Aorta (tissue), 5 donors: ENCODE measurements around the gene ADCY10. TPM values are rescaled to one million over a fixed set of nuclear protein-coding genes. Genes with fewer than 3 reads are reported as not detected.
"Not testable (repeated sequence)": the region's sequence is repeated elsewhere in the genome, so short reads cannot be mapped to it uniquely, and the experiment has no call there.

Source experiments
- ATAC-seq: fragments of 200-7000 bp; cut with Tn5 transposase; one replicate; pipeline ENCODE4 v1.9.1; 2022; ENCODE audit warnings: moderate library complexity; ENCODE audit not compliant: low FRiP score
- DNase-seq, 2 donors: peaks; one replicate each; pipeline ENCODE4 v3.0.0-alpha.2; 2020
- H3K27ac ChIP-seq, 2 donors: one replicate each; pipeline ENCODE4 v1.5.1; 2013; ENCODE audit warnings: low read length in 2 of 2, mild to moderate bottlenecking in 2 of 2, moderate library complexity in 2 of 2, control low read depth in 1 of 2, inconsistent platforms in 1 of 2, low read depth in 1 of 2
- H3K27me3 ChIP-seq, 2 donors: one replicate each; pipeline ENCODE4 v1.6.1; 2013; ENCODE audit warnings: control low read depth in 1 of 2, low read length in 1 of 2, mild to moderate bottlenecking in 1 of 2, moderate library complexity in 1 of 2; ENCODE audit not compliant: insufficient read depth in 2 of 2, control insufficient read depth in 1 of 2
- H3K36me3 ChIP-seq, 2 donors: one replicate each; pipeline ENCODE4 v1.6.1; 2013; ENCODE audit warnings: control low read depth in 1 of 2, low read length in 1 of 2, mild to moderate bottlenecking in 1 of 2; ENCODE audit not compliant: insufficient read depth in 2 of 2, control insufficient read depth in 1 of 2
- H3K4me1 ChIP-seq, 2 donors: one replicate each; pipeline ENCODE4 v1.6.1; 2013; ENCODE audit warnings: low read length in 2 of 2, control low read depth in 1 of 2, mild to moderate bottlenecking in 1 of 2, moderate library complexity in 1 of 2; ENCODE audit not compliant: insufficient read depth in 2 of 2, control insufficient read depth in 1 of 2
- H3K4me3 ChIP-seq, 2 donors: one replicate each; pipeline ENCODE4 v1.5.1; 2013; ENCODE audit warnings: low read length in 2 of 2, control low read depth in 1 of 2, mild to moderate bottlenecking in 1 of 2
- H3K9me3 ChIP-seq: one replicate; pipeline ENCODE4 v1.6.1; 2013; ENCODE audit warnings: mild to moderate bottlenecking, low read length; ENCODE audit not compliant: control insufficient read depth
- WGBS, 2 donors: extraction: QIAGEN DNeasy Blood & Tissue Kit; methylation state at CpG; one replicate each; pipeline ENCODE4 v1.1.7; 2013; 5-methylcytosine and 5-hydroxymethylcytosine counted together
- intact Hi-C, 2 donors: fragments of 100-400 bp; cut with DNase I; formaldehyde crosslinking; loops; one replicate each; pipeline versions ENCODE4 v1.14.2 to v1.15.0; 2022
- polyA plus RNA-seq, 2 donors: library from polyadenylated mRNA; stranded (reverse); fragments of 200-250 nt; gene quantifications; one replicate each; pipeline ENCODE4 v1.2.3, GENCODE V29; 2013
- total RNA-seq, 2 donors: library from RNA; stranded (reverse); fragmentation: NEBNext Ultra II Directional; extraction: Animal tissue kit (Norgen Biotek cat#: 25700); gene quantifications; one replicate each; pipeline ENCODE4 v1.2.1, GENCODE V29; 2021
- donor health status: healthy with polysubstance abuse.
- donor health status: Bipolar disorder and iron deficiency.
- donor health status: DM: no; HTN: no; CAD: no.
- donor health status: DM: no; HTN: no; CAD: no.
- donor health status: DM: yes; HTN: yes; CAD: no.

Gene ADCY10
- total and polyA plus RNA-seq, 4 donors, result 0.13 to 0.24 (median 0.16) TPM

DNA sequence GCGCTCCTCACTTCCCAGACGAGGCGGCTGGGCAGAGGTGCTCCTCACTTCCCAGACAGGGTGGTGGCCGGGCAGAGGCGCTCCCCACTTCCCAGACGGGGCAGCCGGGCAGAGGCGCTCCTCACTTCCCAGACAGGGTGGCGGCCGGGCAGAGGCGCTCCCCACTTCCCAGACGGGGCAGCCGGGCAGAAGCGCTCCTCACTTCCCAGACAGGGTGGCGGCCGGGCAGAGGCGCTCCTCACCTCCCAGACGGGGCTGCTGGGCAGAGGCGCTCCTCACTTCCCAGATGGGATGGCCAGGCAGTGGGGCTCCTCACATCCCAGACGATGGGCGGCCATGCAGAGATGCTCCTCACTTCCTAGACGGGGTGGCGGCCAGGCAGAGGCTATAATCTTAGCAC, 107.7 kb downstream of the ADCY10 start:
- 94 to 95% methylated on average over 23 of the region's 23 CpGs for WGBS, 2 donors
- H3K9me3 ChIP-seq, intact Hi-C loops, H3K27ac ChIP-seq, H3K27me3 ChIP-seq, DNase-seq, H3K4me3 ChIP-seq, ATAC-seq, H3K36me3 ChIP-seq, H3K4me1 ChIP-seq: not testable (repeated sequence)

- Histone ChIP-seq H3K4me1 (no peaks in the 10 kb centered on the region), H3K27ac (no peak overlapping the region), H3K27me3 (no peaks in the 10 kb centered on the region), H3K36me3 (no peaks in the 10 kb centered on the region), H3K4me3 (no peak overlapping the region), H3K9me3 (no peaks in the 10 kb centered on the region)
- DNase-seq, result no peak
- WGBS, 2 donors, result 78% methylated on average over 4 of the region's 4 CpGs
- intact Hi-C loops, result no loop called here
- no peak for ATAC-seq
Measured at GRCh38 chr1:167805041-167805556, 108.8 kb downstream of the ADCY10 start.

GRCh38 chr1:167803358-167804207, 110.4 kb downstream of the ADCY10 start:
- ATAC-seq (peak; percentile 94), DNase-seq (peak; percentile 96 to 98)
- no peak overlapping the region for H3K27ac ChIP-seq
- H3K27me3 ChIP-seq, result no peaks in the 10 kb centered on the region
- intact Hi-C loops, result loop anchor here (2.0 to 5.0 kb wide), 3 partner anchors 81 to 201 kb away; partner anchors contain the start of gene MPZL1 (in 1 of the 2)
- no peak overlapping the region for H3K4me3 ChIP-seq
- WGBS, 2 donors, result 9% methylated on average over 12 of the region's 12 CpGs
- H3K4me1 ChIP-seq, result no peaks in the 10 kb centered on the region
- no peaks in the 10 kb centered on the region for H3K9me3 ChIP-seq
- no peaks in the 10 kb centered on the region for H3K36me3 ChIP-seq

DNA sequence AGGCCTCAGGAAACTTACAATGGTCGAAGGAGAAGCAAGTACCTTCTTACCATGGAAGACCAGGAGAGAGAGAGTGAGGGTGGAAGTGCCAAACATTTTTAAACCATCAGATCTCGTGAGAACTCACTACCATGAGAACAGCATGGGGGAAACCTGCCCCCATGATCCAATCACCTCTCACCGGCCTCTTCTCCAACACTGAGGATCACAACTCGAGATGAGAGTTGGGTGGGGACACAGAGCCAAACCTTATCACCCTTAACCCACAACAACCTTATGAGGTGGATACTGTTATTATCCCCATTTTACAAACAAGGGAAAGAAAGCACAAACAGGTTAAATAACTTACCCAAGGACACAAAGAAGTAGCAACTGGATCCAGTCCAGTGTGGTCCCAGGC, 111.7 kb downstream of the ADCY10 start:
- 95 to 96% methylated on average over 4 of the region's 4 CpGs for WGBS, 2 donors
- intact Hi-C loops, result loop anchor here (2.0 to 5.0 kb wide), 3 partner anchors 79 to 200 kb away; partner anchors contain the start of gene MPZL1 (in 1 of the 2)
- DNase-seq (no peak), ATAC-seq (no peak)
- no peaks in the 10 kb centered on the region for H3K27me3 ChIP-seq
- H3K4me1 ChIP-seq, result peaks cover 0 to 1% of the 10 kb centered on the region in 2 donors
- H3K27ac ChIP-seq, result no peak overlapping the region
- no peak overlapping the region for H3K4me3 ChIP-seq
- H3K9me3 ChIP-seq, result no peaks in the 10 kb centered on the region
- no peaks in the 10 kb centered on the region for H3K36me3 ChIP-seq

GRCh38 chr1:167800251-167800650, 113.7 kb downstream of the ADCY10 start:
- WGBS, 2 donors, result 54 to 59% methylated on average over 3 of the region's 3 CpGs
- H3K4me1 ChIP-seq, result peaks cover 1 to 2% of the 10 kb centered on the region in 2 donors
- no peak overlapping the region for H3K27ac ChIP-seq
- no peak for DNase-seq
- no peaks in the 10 kb centered on the region for H3K27me3 ChIP-seq
- no peak for ATAC-seq
- H3K4me3 ChIP-seq, result no peak overlapping the region
- H3K9me3 ChIP-seq, result no peaks in the 10 kb centered on the region
- intact Hi-C loops, result loop anchor here (5.0 kb wide), 2 partner anchors 78 to 198 kb away; partner anchors contain the start of gene MPZL1 (in 1 of the 2)
- no peaks in the 10 kb centered on the region for H3K36me3 ChIP-seq

DNA sequence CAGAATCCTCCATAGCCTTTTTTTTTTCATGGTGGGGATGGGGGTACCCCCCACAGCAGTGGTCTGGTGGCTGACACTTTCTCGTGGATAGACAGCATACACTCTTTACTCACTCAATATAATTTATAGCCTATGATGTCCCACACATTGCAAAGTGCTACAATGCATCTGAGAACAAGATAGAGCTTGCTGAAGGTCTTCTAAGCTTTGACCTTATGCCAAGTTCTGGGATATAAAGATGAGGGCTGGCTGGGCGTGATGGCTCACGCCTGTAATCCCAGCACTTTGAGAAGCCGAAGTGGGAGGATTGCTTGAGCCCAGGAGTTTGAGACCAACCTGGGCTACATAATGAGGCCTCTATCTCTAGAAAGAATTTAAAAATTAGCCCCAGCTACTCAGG, 114.2 kb downstream of the ADCY10 start:
- DNase-seq, result no peak
- Histone ChIP-seq H3K4me1 (peaks cover 1 to 2% of the 10 kb centered on the region in 2 donors), H3K27ac (no peak overlapping the region), H3K27me3 (no peaks in the 10 kb centered on the region), H3K4me3 (no peak overlapping the region), H3K9me3 (no peaks in the 10 kb centered on the region), H3K36me3 (no peaks in the 10 kb centered on the region)
- ATAC-seq, result no peak
- WGBS, 2 donors, result 65 to 78% methylated on average over 4 of the region's 4 CpGs
- intact Hi-C loops, result loop anchor here (5.0 kb wide), 2 partner anchors 77 to 197 kb away; partner anchors contain the start of gene MPZL1 (in 1 of the 2)

DNA sequence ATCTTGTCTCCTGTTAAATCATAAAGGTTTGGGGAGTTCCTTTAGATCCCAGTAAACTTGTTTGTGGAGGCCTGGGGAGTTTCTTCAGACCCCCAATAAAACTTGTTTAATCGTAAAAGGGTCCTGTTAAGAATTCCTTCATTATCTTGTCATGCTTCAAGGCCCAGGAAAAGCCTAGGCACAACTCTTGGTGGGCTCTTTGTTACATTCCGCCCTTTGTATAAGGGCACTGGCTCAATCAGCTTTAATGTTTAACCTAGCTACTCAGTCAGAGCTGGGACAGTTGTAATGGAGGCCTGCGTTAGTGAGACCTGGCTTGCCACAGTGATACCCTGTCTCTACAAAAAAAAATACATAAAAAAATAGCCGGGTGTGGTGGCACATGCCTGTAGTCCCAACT, 115.0 kb downstream of the ADCY10 start:
- H3K4me1 ChIP-seq, result peaks cover 1 to 2% of the 10 kb centered on the region in 2 donors
- ATAC-seq (no peak), DNase-seq (no peak)
- no peaks in the 10 kb centered on the region for H3K36me3 ChIP-seq
- WGBS, 2 donors, result 89% methylated on average over 4 of the region's 4 CpGs
- H3K4me3 ChIP-seq, result no peak overlapping the region
- no peaks in the 10 kb centered on the region for H3K27me3 ChIP-seq
- no peak overlapping the region for H3K27ac ChIP-seq
- no peaks in the 10 kb centered on the region for H3K9me3 ChIP-seq
- intact Hi-C loops, result no loop called here

- H3K9me3 ChIP-seq, result no peaks in the 10 kb centered on the region
- DNase-seq (peak; percentile 79 to 84), ATAC-seq (peak; percentile 96)
- H3K27ac ChIP-seq, result peak overlapping the region; percentile 47 to 70
- no peak overlapping the region for H3K4me3 ChIP-seq
- peaks cover 1 to 2% of the 10 kb centered on the region in 2 donors for H3K4me1 ChIP-seq
- H3K27me3 ChIP-seq, result no peaks in the 10 kb centered on the region
- H3K36me3 ChIP-seq, result no peaks in the 10 kb centered on the region
- WGBS, 2 donors, result 1 to 3% methylated on average over 2 of the region's 2 CpGs
- intact Hi-C loops, result no loop called here
Measured at GRCh38 chr1:167797015-167797414, 116.9 kb downstream of the ADCY10 start.
